HEK293 (cell line): ENCODE results near the gene PLXNA3.

Experiments used
- MEIS1 ChIP-seq: sonication (generic); formaldehyde crosslinking; IDR thresholded peaks from 2 replicates; pipeline ENCODE4 v1.8.1; 2022; ENCODE audit warnings: missing genetic modification reagents, mild to moderate bottlenecking, borderline replicate concordance
- MYNN ChIP-seq: fragments of 450-650 bp; formaldehyde crosslinking; IDR thresholded peaks from 2 replicates; pipeline ENCODE4 v1.5.1; 2016; ENCODE audit warnings: missing biosample characterization, missing genetic modification characterization, borderline replicate concordance
- SETDB1 ChIP-seq: IDR thresholded peaks from one replicate; pipeline ENCODE4 v1.6.1; 2017; ENCODE audit warnings: mild to moderate bottlenecking, low read length, moderate library complexity, mixed read lengths; ENCODE audit not compliant: insufficient read length
- ZNF221 ChIP-seq: fragments of 450-650 bp; formaldehyde crosslinking; IDR thresholded peaks from 2 replicates; pipeline ENCODE4 v1.5.1; 2017; ENCODE audit warnings: missing biosample characterization, missing genetic modification characterization, borderline replicate concordance
- ZNF341 ChIP-seq: fragments of 450-650 bp; formaldehyde crosslinking; IDR thresholded peaks from 2 replicates; pipeline ENCODE4; 2016; ENCODE audit warnings: low read depth, missing biosample characterization, missing genetic modification characterization
- TF ChIP-seq, protein P1 (sequence below): fragments of 450-650 bp; formaldehyde crosslinking; IDR thresholded peaks from 2 replicates; pipeline ENCODE4 v1.5.1; 2016; ENCODE audit warnings: missing biosample characterization, missing genetic modification characterization

DNA sequence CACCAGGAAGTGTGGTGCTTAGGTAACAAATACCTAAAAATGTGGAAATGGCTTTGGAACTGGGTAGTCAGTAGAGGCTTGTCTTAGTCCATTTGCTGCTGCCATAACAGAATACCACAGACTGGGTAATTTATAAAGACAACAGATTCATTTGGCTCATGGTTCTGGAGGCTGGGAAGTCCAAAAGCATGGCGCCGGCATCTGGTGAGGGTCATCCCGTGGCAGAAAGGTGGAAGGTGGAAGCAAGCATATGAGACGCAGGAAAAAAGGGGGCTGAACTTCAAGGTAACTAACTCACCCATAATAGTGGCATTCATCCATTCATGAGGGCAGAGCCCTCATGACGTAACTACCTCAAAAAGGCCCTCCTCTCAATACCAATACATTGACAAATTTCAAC lies 51.4 kb downstream of the PLXNA3 start:
- TF ChIP-seq, protein P1, sequence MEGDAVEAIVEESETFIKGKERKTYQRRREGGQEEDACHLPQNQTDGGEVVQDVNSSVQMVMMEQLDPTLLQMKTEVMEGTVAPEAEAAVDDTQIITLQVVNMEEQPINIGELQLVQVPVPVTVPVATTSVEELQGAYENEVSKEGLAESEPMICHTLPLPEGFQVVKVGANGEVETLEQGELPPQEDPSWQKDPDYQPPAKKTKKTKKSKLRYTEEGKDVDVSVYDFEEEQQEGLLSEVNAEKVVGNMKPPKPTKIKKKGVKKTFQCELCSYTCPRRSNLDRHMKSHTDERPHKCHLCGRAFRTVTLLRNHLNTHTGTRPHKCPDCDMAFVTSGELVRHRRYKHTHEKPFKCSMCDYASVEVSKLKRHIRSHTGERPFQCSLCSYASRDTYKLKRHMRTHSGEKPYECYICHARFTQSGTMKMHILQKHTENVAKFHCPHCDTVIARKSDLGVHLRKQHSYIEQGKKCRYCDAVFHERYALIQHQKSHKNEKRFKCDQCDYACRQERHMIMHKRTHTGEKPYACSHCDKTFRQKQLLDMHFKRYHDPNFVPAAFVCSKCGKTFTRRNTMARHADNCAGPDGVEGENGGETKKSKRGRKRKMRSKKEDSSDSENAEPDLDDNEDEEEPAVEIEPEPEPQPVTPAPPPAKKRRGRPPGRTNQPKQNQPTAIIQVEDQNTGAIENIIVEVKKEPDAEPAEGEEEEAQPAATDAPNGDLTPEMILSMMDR (tag by site-specific recombination), result no peak
- no peak for TF ChIP-seq SETDB1
- no peak for TF ChIP-seq MEIS1 (CRISPR knock-in tag)
- TF ChIP-seq ZNF221, result no peak
- no peak for TF ChIP-seq ZNF341 (tag by site-specific recombination)
- TF ChIP-seq MYNN, result no peak
